Measurements from ENCODE around the gene GDNF. TPM values are rescaled to one million over a fixed set of nuclear protein-coding genes. Genes with fewer than 3 reads are reported as not detected.

GDNF gene
- total RNA-seq, 1 donor from 2014 or later: not detected

DNA sequence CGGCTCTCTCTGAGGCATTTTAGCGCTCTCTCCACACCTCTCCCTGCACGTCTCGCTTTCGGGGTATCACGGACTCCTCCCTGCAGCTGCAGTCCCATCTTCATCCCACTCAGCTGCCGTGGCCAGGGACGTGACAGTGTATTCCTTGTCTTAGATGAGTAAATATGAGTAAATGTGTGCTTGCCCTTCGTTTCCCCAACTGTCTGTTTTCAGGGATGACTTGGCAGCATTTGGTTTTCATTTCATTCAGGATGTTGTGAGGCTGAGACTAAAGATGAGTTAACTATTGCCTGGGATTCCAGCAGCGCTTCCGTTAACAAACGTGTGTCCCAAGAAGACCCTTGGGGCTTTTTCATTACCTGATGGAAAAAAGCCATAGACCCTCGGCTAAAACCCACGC is 29.5 kb downstream of the GDNF start:
- no peak for ATAC-seq (ENCODE audit: low read depth)

DNA sequence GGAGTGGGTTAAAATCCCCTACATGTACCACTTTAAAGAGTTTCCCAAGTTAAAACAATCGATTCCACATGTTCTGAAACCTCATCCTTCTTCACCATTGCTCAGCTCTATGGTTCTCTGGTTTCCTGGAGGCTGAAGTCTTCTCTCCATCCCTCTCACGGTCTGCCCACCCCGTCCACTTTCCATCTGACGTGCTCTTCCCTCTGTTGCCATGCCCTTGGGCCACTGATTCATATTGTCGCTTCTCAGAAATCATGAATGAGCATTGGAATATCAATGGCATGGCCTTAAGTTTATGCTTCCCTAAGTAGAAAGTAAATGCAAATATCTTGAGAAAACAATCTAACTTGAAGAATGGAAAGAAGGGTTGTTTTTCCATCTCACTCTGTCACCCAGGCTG is 30.9 kb downstream of the GDNF start:
- ATAC-seq (ENCODE audit: low read depth) (no peak), DNase-seq (no peak)
- ChIA-PET POLR2A (no interaction called here), CTCF (no interaction called here)
- Mint-ChIP-seq H3K9me3 (no peaks in the 10 kb centered on the region), H3K4me3 (no peak overlapping the region), H3K27me3 (peaks cover 9% of the 10 kb centered on the region), H3K36me3 (ENCODE audit: low read depth) (no peaks in the 10 kb centered on the region), H3K27ac (no peak overlapping the region), H3K4me1 (no peaks in the 10 kb centered on the region)
- TF ChIP-seq, protein P1, sequence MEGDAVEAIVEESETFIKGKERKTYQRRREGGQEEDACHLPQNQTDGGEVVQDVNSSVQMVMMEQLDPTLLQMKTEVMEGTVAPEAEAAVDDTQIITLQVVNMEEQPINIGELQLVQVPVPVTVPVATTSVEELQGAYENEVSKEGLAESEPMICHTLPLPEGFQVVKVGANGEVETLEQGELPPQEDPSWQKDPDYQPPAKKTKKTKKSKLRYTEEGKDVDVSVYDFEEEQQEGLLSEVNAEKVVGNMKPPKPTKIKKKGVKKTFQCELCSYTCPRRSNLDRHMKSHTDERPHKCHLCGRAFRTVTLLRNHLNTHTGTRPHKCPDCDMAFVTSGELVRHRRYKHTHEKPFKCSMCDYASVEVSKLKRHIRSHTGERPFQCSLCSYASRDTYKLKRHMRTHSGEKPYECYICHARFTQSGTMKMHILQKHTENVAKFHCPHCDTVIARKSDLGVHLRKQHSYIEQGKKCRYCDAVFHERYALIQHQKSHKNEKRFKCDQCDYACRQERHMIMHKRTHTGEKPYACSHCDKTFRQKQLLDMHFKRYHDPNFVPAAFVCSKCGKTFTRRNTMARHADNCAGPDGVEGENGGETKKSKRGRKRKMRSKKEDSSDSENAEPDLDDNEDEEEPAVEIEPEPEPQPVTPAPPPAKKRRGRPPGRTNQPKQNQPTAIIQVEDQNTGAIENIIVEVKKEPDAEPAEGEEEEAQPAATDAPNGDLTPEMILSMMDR (IDR thresholded peaks at IDR 0.05): no peak
- intact Hi-C loops (cut with micrococcal nuclease): no loop called here

More for the DNA sequence above, 29.5 kb downstream of the GDNF start:
- CTCF ChIA-PET: no interaction called here
- intact Hi-C loops (cut with micrococcal nuclease): no loop called here
- no peak overlapping the region for H3K4me3 Mint-ChIP-seq
- no peaks in the 10 kb centered on the region for H3K4me1 Mint-ChIP-seq
- POLR2A ChIA-PET: no interaction called here
- DNase-seq: no peak
- no peak overlapping the region for H3K27ac Mint-ChIP-seq
- peaks cover 4% of the 10 kb centered on the region for H3K27me3 Mint-ChIP-seq
- H3K36me3 Mint-ChIP-seq (ENCODE audit: low read depth): no peaks in the 10 kb centered on the region
- TF ChIP-seq, protein P1 (IDR thresholded peaks at IDR 0.05): no peak
- no peaks in the 10 kb centered on the region for H3K9me3 Mint-ChIP-seq

DNA sequence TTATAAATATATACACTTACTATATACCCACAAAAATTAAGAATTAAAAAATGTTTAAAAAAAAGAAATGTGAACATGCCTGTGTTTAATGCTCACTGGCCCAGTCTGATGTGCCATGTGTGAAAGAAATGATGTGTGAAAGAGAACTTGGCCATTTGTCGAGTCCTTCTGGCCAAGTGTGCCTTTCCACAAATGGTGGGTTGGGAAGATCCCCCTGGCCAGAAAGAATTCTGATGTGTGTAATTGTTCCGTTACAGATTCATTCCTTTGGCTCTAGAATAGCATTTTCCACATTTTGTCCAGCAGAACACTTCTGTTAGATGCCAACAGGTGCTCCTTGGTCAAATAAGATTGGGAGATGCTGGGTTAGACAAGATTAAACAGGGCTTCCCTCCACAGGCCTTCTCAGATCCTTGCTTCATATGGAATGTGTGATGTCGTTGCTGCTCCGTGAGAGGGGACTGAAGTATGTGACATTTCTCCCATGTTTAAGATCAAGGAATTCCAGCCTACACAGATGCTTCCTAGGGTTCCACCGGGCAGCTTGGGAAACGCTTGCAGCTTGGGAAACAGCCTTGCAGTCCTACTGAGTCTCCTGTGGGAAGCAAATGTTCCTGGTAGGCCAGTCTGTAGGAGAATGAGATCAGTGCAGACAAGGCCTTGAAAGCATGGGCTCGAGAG is 32.1 kb downstream of the GDNF start:
- no peaks in the 10 kb centered on the region for H3K9me3 Mint-ChIP-seq
- ATAC-seq (ENCODE audit: low read depth): no peak
- H3K27me3 Mint-ChIP-seq: peaks cover 8% of the 10 kb centered on the region
- DNase-seq: no peak
- H3K4me1 Mint-ChIP-seq: no peaks in the 10 kb centered on the region
- POLR2A ChIA-PET: no interaction called here
- H3K4me3 Mint-ChIP-seq: no peak overlapping the region
- CTCF ChIA-PET: no interaction called here
- H3K27ac Mint-ChIP-seq: no peak overlapping the region
- intact Hi-C loops (cut with micrococcal nuclease): no loop called here
- TF ChIP-seq, protein P1 (IDR thresholded peaks at IDR 0.05): no peak
- no peaks in the 10 kb centered on the region for H3K36me3 Mint-ChIP-seq (ENCODE audit: low read depth)

DNA sequence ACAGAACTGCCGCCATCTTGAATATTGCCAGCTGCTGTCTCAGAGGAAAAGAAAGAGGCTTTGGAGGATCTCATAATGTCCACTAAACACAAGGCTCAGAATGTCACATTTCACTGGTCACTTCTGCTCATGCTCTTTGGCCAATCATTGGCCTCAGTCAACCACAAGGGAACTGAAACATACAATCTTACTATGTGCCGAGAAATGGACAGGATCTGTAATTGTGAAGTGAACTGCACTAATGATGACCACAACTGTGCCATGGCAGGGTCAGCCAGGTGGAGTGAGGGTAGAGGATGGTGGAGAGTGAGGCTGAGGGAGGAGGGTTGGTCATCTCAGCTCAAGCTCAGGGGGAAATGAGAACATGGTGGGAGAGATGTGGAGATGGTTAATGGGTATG is 32.8 kb downstream of the GDNF start:
- TF ChIP-seq, protein P1 (IDR thresholded peaks at IDR 0.05): no peak
- Mint-ChIP-seq H3K4me3 (no peak overlapping the region), H3K27me3 (peaks cover 7% of the 10 kb centered on the region), H3K9me3 (no peaks in the 10 kb centered on the region), H3K27ac (no peak overlapping the region), H3K4me1 (no peaks in the 10 kb centered on the region), H3K36me3 (ENCODE audit: low read depth) (no peaks in the 10 kb centered on the region)
- intact Hi-C loops (cut with micrococcal nuclease): no loop called here
- DNase-seq (no peak), ATAC-seq (ENCODE audit: low read depth) (no peak)
- CTCF ChIA-PET: no interaction called here
- POLR2A ChIA-PET: no interaction called here

DNA sequence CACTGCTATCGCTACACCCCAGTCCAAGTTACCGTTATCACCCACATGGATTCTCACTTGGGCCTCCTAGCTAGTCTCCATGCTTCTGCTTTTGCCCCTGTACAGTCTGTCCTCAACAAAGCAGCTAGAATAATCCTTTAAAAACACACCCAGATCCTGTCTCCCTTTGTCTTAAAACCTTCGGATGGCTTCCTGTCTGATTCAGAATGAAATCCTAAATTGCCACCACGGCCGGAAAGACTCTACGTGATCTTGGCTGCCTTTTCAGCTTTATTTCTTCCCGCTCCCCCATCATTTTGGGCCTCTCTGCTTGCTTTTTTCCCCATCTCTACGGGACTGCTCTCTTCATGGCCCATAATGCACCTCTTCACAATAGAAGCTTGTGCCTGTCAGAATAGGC is 33.4 kb downstream of the GDNF start:
- Mint-ChIP-seq H3K36me3 (ENCODE audit: low read depth) (no peaks in the 10 kb centered on the region), H3K9me3 (no peaks in the 10 kb centered on the region), H3K4me3 (no peak overlapping the region), H3K27ac (no peak overlapping the region), H3K4me1 (no peaks in the 10 kb centered on the region), H3K27me3 (peaks cover 7% of the 10 kb centered on the region)
- intact Hi-C loops (cut with micrococcal nuclease): no loop called here
- ATAC-seq (ENCODE audit: low read depth) (no peak), DNase-seq (no peak)
- ChIA-PET POLR2A (no interaction called here), CTCF (no interaction called here)
- TF ChIP-seq, protein P1 (IDR thresholded peaks at IDR 0.05): no peak

Data from activated B cell treated with CpG ODN at 0.5 μM for 24 hours (primary cell).